HepG2 (cell line): ENCODE measurements around the gene ZNF276. TPM values are rescaled to one million over a fixed set of nuclear protein-coding genes. Genes with fewer than 3 reads are reported as not detected.

Experiments
- BORCS8-MEF2B ChIP-seq: sonication (generic); formaldehyde crosslinking; IDR thresholded peaks from 2 replicates; pipeline ENCODE4 v1.8.0; 2022; ENCODE audit warnings: mild to moderate bottlenecking, missing genetic modification reagents
- FOXO1 ChIP-seq: sonication (generic); formaldehyde crosslinking; IDR thresholded peaks from 2 replicates; pipeline ENCODE4 v1.4.0; 2020; ENCODE audit warnings: missing genetic modification reagents
- GZF1 ChIP-seq: sonication (generic); formaldehyde crosslinking; IDR thresholded peaks from 2 replicates; pipeline ENCODE4 v1.5.1; 2020; ENCODE audit warnings: mild to moderate bottlenecking, missing genetic modification reagents
- KLF16 ChIP-seq, 2 experiments: sonication (generic) in 1 of 2; formaldehyde crosslinking in 1 of 2; IDR thresholded peaks; 2 replicates each; pipeline versions ENCODE4 v1.6.1 to v1.8.0; 2016 to 2023; ENCODE audit warnings: missing genetic modification reagents in 2 of 2, missing compliant biosample characterization in 1 of 2
- MLLT10 ChIP-seq: sonication (generic); formaldehyde crosslinking; IDR thresholded peaks from 2 replicates; pipeline ENCODE4 v1.4.0; 2020; ENCODE audit warnings: missing genetic modification reagents
- MYNN ChIP-seq: sonication (generic); formaldehyde crosslinking; IDR thresholded peaks from 2 replicates; pipeline ENCODE4 v1.4.0; 2020; ENCODE audit warnings: mild to moderate bottlenecking, low read depth, missing genetic modification reagents
- NR1H2 ChIP-seq: sonication (generic); formaldehyde crosslinking; IDR thresholded peaks from 2 replicates; pipeline ENCODE4 v1.8.1; 2022; ENCODE audit warnings: low read depth, missing genetic modification reagents, borderline replicate concordance
- PTBP1 ChIP-seq: fragments of 200-400 bp; formaldehyde crosslinking; IDR thresholded peaks from 2 replicates; pipeline ENCODE4 v1.6.1; 2018; ENCODE audit warnings: low read length, low read depth; ENCODE audit not compliant: poor library complexity, severe bottlenecking
- SAP130 ChIP-seq: IDR thresholded peaks from 2 replicates; pipeline ENCODE4 v1.6.1; 2016; ENCODE audit warnings: low read depth
- SIX4 ChIP-seq: sonication (generic); formaldehyde crosslinking; IDR thresholded peaks from 2 replicates; pipeline ENCODE4 v1.4.0; 2020; ENCODE audit warnings: missing genetic modification reagents
- SOX5 ChIP-seq: IDR thresholded peaks from 2 replicates; pipeline ENCODE4 v1.6.1; 2016; ENCODE audit warnings: borderline replicate concordance
- TEAD3 ChIP-seq: optimal IDR thresholded peaks from 2 replicates; pipeline ENCODE3; 2016; ENCODE audit warnings: borderline replicate concordance
- ZBTB20 ChIP-seq: sonication (generic); formaldehyde crosslinking; IDR thresholded peaks from 2 replicates; pipeline ENCODE4 v1.8.1; 2023; ENCODE audit warnings: missing genetic modification reagents, low read depth, mild to moderate bottlenecking, borderline replicate concordance
- ZKSCAN5 ChIP-seq: sonication (generic); formaldehyde crosslinking; IDR thresholded peaks from 2 replicates; pipeline ENCODE4 v1.5.1; 2020; ENCODE audit warnings: mild to moderate bottlenecking, missing genetic modification reagents
- ZNF143 ChIP-seq: sonication (generic); formaldehyde crosslinking; IDR thresholded peaks from 2 replicates; pipeline ENCODE4 v1.4.0; 2020; ENCODE audit warnings: missing genetic modification reagents
- ZNF205 ChIP-seq: IDR thresholded peaks from 2 replicates; pipeline ENCODE4 v1.6.1; 2018; ENCODE audit warnings: missing biosample characterization, missing genetic modification reagents
- ZNF274 ChIP-seq: sonication (generic); formaldehyde crosslinking; IDR thresholded peaks from 2 replicates; pipeline ENCODE4 v1.5.1; 2020; ENCODE audit warnings: mild to moderate bottlenecking, missing genetic modification reagents
- ZNF343 ChIP-seq: sonication (generic); formaldehyde crosslinking; IDR thresholded peaks from 2 replicates; pipeline ENCODE4 v1.4.0; 2020; ENCODE audit warnings: mild to moderate bottlenecking, missing genetic modification reagents
- ZNF557 ChIP-seq: sonication (generic); formaldehyde crosslinking; IDR thresholded peaks from 2 replicates; pipeline ENCODE4 v1.4.0; 2020; ENCODE audit warnings: missing genetic modification reagents
- ZNF562 ChIP-seq: sonication (generic); formaldehyde crosslinking; IDR thresholded peaks from 2 replicates; pipeline ENCODE4 v1.8.0; 2022; ENCODE audit warnings: missing genetic modification reagents, borderline replicate concordance
- ZNF720 ChIP-seq: sonication (generic); formaldehyde crosslinking; IDR thresholded peaks from 2 replicates; pipeline ENCODE4 v1.4.0; 2020; ENCODE audit warnings: missing genetic modification reagents
- polyA plus RNA-seq, 8 experiments: library from polyadenylated mRNA; depleted of rRNA in 3 of 8; stranded (reverse) in 7 of 8; unstranded in 1 of 8; fragments of >200 nt; fragmentation: Illumina TruSeq in 4 of 8; extraction: Trizol in 4 of 8; gene quantifications; 2 replicates each; pipeline versions ENCODE4 v1.2.1 to v1.2.3, GENCODE V29; 2011 to 2016; ENCODE audit warnings: low read depth in 4 of 8, missing spikeins in 1 of 8, mixed read lengths in 1 of 8; ENCODE audit not compliant: insufficient read depth in 1 of 8
- total RNA-seq, 5 experiments: library from RNA; depleted of rRNA; stranded (reverse); fragments of >200 nt; fragmentation: Illumina TruSeq; extraction: Trizol; gene quantifications; 2 replicates each; pipeline ENCODE4 v1.2.3, GENCODE V29; 2016; ENCODE audit warnings: low read depth in 1 of 5
- TF ChIP-seq, protein P1 (sequence below): sonication (generic); formaldehyde crosslinking; IDR thresholded peaks from 2 replicates; pipeline ENCODE4 v1.5.1; 2020; ENCODE audit warnings: missing genetic modification reagents, mild to moderate bottlenecking, borderline replicate concordance
- TF ChIP-seq, protein P2 (sequence below): sonication (generic); formaldehyde crosslinking; IDR thresholded peaks from 2 replicates; pipeline ENCODE4 v1.5.0; 2020; ENCODE audit warnings: mild to moderate bottlenecking, missing genetic modification reagents
- TF ChIP-seq, protein P3 (sequence below): IDR thresholded peaks from 2 replicates; pipeline ENCODE4 v1.6.1; 2016
- TF ChIP-seq, protein P4 (sequence below): sonication (generic); formaldehyde crosslinking; IDR thresholded peaks from 2 replicates; pipeline ENCODE4 v1.5.1; 2020; ENCODE audit warnings: missing genetic modification reagents, mild to moderate bottlenecking, borderline replicate concordance

Gene ZNF276
- total and polyA plus RNA-seq, 2 of the 13 experiments (the other 11 are each of a cell fraction or from before 2014, with no cell fraction given): 17.7 to 18.0 TPM

DNA sequence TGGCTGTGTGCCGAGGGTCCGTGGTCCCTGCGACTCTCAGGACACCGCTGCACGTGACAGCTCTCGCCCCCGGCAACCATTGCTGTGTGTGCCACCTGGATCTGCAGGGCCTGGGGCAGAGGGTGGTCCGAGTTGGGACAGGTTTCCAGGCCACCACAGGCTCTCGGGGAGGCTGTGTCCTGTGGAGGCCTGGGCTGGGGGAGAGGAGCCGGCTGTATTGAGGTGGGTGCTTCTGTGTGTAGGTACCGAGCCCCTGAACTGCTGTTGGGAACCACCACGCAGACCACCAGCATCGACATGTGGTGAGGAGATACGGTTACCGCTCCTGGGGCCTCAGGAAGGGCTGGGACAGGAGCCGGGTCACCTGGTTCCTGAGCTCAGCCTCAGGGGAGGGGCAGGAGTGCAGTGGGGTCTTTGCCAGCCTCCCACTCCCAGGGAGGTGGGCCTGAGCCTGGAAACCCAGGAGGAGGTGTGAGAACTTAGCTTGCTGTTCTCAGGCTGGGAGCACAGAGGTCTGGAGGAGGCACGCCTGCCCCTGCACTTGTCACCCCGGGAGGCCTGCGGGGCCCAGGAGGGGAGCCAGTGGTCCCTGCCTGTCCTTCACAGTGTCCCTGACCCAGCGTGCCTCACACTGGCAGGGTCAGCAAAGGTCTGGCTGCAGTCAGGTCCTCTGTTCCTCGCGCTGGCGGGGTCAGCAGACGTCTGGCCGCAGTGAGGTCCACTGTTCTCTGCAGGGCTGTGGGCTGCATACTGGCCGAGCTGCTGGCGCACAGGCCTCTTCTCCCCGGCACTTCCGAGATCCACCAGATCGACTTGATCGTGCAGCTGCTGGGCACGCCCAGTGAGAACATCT is 27.2 kb upstream of the ZNF276 start (continued):
- TF ChIP-seq GZF1 (CRISPR knock-in tag) (no peak), SOX5 (CRISPR knock-in tag) (peak; percentile 46; the same call in 1 of the 2 replicates), ZNF720 (CRISPR knock-in tag) (no peak), MLLT10 (CRISPR knock-in tag) (no peak), MYNN (CRISPR knock-in tag) (0 out of 2 replicates have a peak, but pooled peaks have one; percentile 24), ZNF557 (CRISPR knock-in tag) (no peak), SAP130 (peak; percentile 72), TEAD3 (CRISPR knock-in tag) (peak; percentile 56), NR1H2 (CRISPR knock-in tag) (peak; percentile 37; the same call in 1 of the 2 replicates), SIX4 (CRISPR knock-in tag) (no peak), FOXO1 (peak; percentile 46; the same call in 1 of the 2 replicates), ZNF205 (0 out of 2 replicates have a peak, but pooled peaks have one; percentile 17), ZNF274 (CRISPR knock-in tag) (no peak), ZNF143 (CRISPR knock-in tag) (no peak), KLF16 (CRISPR knock-in tag; IDR thresholded peaks at IDR 0.05) (0 out of 4 replicates have a peak, but pooled peaks of 1 of the 2 experiments have one; percentile 19), ZBTB20 (no peak), ZNF562 (CRISPR knock-in tag) (no peak), PTBP1 (no peak), ZNF343 (CRISPR knock-in tag) (peak; percentile 56; the same call in 1 of the 2 replicates), BORCS8-MEF2B (peak; percentile 60; the same call in 1 of the 2 replicates), ZKSCAN5 (CRISPR knock-in tag) (peak; percentile 35; the same call in 1 of the 2 replicates)
- TF ChIP-seq, protein P1, sequence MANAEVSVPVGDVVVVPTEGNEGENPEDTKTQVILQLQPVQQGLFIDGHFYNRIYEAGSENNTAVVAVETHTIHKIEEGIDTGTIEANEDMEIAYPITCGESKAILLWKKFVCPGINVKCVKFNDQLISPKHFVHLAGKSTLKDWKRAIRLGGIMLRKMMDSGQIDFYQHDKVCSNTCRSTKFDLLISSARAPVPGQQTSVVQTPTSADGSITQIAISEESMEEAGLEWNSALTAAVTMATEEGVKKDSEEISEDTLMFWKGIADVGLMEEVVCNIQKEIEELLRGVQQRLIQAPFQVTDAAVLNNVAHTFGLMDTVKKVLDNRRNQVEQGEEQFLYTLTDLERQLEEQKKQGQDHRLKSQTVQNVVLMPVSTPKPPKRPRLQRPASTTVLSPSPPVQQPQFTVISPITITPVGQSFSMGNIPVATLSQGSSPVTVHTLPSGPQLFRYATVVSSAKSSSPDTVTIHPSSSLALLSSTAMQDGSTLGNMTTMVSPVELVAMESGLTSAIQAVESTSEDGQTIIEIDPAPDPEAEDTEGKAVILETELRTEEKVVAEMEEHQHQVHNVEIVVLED: peak; percentile 14; the same call in 1 of the 2 replicates
- TF ChIP-seq, protein P2, sequence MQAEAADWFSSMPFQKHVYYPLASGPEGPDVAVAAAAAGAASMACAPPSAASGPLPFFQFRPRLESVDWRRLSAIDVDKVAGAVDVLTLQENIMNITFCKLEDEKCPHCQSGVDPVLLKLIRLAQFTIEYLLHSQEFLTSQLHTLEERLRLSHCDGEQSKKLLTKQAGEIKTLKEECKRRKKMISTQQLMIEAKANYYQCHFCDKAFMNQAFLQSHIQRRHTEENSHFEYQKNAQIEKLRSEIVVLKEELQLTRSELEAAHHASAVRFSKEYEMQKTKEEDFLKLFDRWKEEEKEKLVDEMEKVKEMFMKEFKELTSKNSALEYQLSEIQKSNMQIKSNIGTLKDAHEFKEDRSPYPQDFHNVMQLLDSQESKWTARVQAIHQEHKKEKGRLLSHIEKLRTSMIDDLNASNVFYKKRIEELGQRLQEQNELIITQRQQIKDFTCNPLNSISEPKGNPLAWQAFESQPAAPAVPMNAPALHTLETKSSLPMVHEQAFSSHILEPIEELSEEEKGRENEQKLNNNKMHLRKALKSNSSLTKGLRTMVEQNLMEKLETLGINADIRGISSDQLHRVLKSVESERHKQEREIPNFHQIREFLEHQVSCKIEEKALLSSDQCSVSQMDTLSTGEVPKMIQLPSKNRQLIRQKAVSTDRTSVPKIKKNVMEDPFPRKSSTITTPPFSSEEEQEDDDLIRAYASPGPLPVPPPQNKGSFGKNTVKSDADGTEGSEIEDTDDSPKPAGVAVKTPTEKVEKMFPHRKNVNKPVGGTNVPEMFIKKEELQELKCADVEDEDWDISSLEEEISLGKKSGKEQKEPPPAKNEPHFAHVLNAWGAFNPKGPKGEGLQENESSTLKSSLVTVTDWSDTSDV (CRISPR knock-in tag): 0 out of 2 replicates have a peak, but pooled peaks have one; percentile 6
- TF ChIP-seq, protein P3, sequence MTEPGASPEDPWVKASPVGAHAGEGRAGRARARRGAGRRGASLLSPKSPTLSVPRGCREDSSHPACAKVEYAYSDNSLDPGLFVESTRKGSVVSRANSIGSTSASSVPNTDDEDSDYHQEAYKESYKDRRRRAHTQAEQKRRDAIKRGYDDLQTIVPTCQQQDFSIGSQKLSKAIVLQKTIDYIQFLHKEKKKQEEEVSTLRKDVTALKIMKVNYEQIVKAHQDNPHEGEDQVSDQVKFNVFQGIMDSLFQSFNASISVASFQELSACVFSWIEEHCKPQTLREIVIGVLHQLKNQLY (CRISPR knock-in tag): 0 out of 2 replicates have a peak, but pooled peaks have one; percentile 12
- TF ChIP-seq, protein P4, sequence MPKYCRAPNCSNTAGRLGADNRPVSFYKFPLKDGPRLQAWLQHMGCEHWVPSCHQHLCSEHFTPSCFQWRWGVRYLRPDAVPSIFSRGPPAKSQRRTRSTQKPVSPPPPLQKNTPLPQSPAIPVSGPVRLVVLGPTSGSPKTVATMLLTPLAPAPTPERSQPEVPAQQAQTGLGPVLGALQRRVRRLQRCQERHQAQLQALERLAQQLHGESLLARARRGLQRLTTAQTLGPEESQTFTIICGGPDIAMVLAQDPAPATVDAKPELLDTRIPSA: no peak
